SK-N-SH treated with all-trans-retinoic acid at 6 μM for 48 hours (cell line): ENCODE results near the gene ATP13A2.

Experiments used
- ATAC-seq: fragments of 200-7000 bp; cut with Tn5 transposase; 3 replicates; pipeline ENCODE4 v1.9.1; 2020; ENCODE audit warnings: mild to moderate bottlenecking, moderate library complexity
- ARNTL ChIP-seq: fragments of 450-650 bp; formaldehyde crosslinking; IDR thresholded peaks from 2 replicates; pipeline ENCODE4 v1.5.0; 2020; ENCODE audit warnings: low read depth, mild to moderate bottlenecking, moderate library complexity, borderline replicate concordance
- BACH2 ChIP-seq: fragments of 250-450 bp; sonication (Bioruptor Pico); IDR thresholded peaks from 2 replicates; pipeline ENCODE4 v1.9.0; 2021; ENCODE audit warnings: mild to moderate bottlenecking, borderline replicate concordance
- CREB5 ChIP-seq: fragments of 250-450 bp; sonication (Bioruptor Pico); IDR thresholded peaks from 2 replicates; pipeline ENCODE4 v1.5.1; 2020; ENCODE audit warnings: low read depth, mild to moderate bottlenecking, moderate library complexity
- CSDC2 ChIP-seq: fragments of 250-450 bp; sonication (Bioruptor Pico); IDR thresholded peaks from 2 replicates; pipeline ENCODE4 v1.5.0; 2020; ENCODE audit warnings: mild to moderate bottlenecking, moderate library complexity
- ESRRG ChIP-seq: fragments of 250-450 bp; sonication (Bioruptor Pico); IDR thresholded peaks from 2 replicates; pipeline ENCODE4 v1.6.1; 2021; ENCODE audit warnings: mild to moderate bottlenecking
- GLIS3 ChIP-seq: fragments of 250-450 bp; sonication (Bioruptor Pico); IDR thresholded peaks from 2 replicates; pipeline ENCODE4 v1.5.0; 2020; ENCODE audit warnings: mild to moderate bottlenecking, moderate library complexity
- ISL1 ChIP-seq: fragments of 250-450 bp; sonication (Bioruptor Pico); IDR thresholded peaks from 2 replicates; pipeline ENCODE4 v2.1.2; 2022; ENCODE audit warnings: mild to moderate bottlenecking, moderate library complexity
- OSR1 ChIP-seq: fragments of 250-450 bp; sonication (Bioruptor Pico); IDR thresholded peaks from 2 replicates; pipeline ENCODE4 v1.8.0; 2022; ENCODE audit warnings: moderate library complexity, mild to moderate bottlenecking, inconsistent platforms
- PPARA ChIP-seq: fragments of 250-450 bp; sonication (Bioruptor Pico); IDR thresholded peaks from 2 replicates; pipeline ENCODE4 v1.5.0; 2020; ENCODE audit warnings: mild to moderate bottlenecking, borderline replicate concordance
- SNAI2 ChIP-seq: fragments of 250-450 bp; sonication (Bioruptor Pico); IDR thresholded peaks from 2 replicates; pipeline ENCODE4 v1.5.0; 2020; ENCODE audit warnings: mild to moderate bottlenecking, moderate library complexity
- TCF4 ChIP-seq: fragments of 250-450 bp; sonication (Bioruptor Pico); IDR thresholded peaks from 2 replicates; pipeline ENCODE4 v1.8.0; 2021; ENCODE audit warnings: mild to moderate bottlenecking, moderate library complexity, borderline replicate concordance
- TOX ChIP-seq: fragments of 250-450 bp; sonication (Bioruptor Pico); IDR thresholded peaks from 2 replicates; pipeline ENCODE4 v1.8.0; 2021; ENCODE audit warnings: mild to moderate bottlenecking, moderate library complexity, borderline replicate concordance
- ZC3H10 ChIP-seq: fragments of 250-450 bp; sonication (Bioruptor Pico); IDR thresholded peaks from 2 replicates; pipeline ENCODE4 v1.5.1; 2021; ENCODE audit warnings: mild to moderate bottlenecking, moderate library complexity
- ZFP3 ChIP-seq: fragments of 250-450 bp; sonication (Bioruptor Pico); IDR thresholded peaks from 2 replicates; pipeline ENCODE4 v1.5.0; 2020; ENCODE audit warnings: mild to moderate bottlenecking, moderate library complexity
- ZFP30 ChIP-seq: fragments of 450-650 bp; formaldehyde crosslinking; IDR thresholded peaks from 2 replicates; pipeline ENCODE4 v1.5.0; 2022; ENCODE audit warnings: mild to moderate bottlenecking, moderate library complexity
- ZNF565 ChIP-seq: fragments of 450-650 bp; formaldehyde crosslinking; conservative IDR thresholded peaks from 2 replicates; pipeline ENCODE4 v1.5.0; 2020; ENCODE audit warnings: low read depth, mild to moderate bottlenecking, moderate library complexity
- ZNF70 ChIP-seq: fragments of 450-650 bp; formaldehyde crosslinking; IDR thresholded peaks from 2 replicates; pipeline ENCODE4 v1.5.0; 2020; ENCODE audit warnings: mild to moderate bottlenecking, moderate library complexity
- ZNF8 ChIP-seq: fragments of 450-650 bp; formaldehyde crosslinking; IDR thresholded peaks from 2 replicates; pipeline ENCODE4 v1.5.0; 2020; ENCODE audit warnings: mild to moderate bottlenecking, moderate library complexity
- TF ChIP-seq, protein P1 (sequence below): fragments of 250-450 bp; sonication (Bioruptor Pico); IDR thresholded peaks from 2 replicates; pipeline ENCODE4 v1.8.0; 2021; ENCODE audit warnings: low read depth, mild to moderate bottlenecking, moderate library complexity, borderline replicate concordance
- TF ChIP-seq, protein P2 (sequence below): fragments of 250-450 bp; sonication (Bioruptor Pico); IDR thresholded peaks from 2 replicates; pipeline ENCODE4 v1.5.1; 2021; ENCODE audit warnings: mild to moderate bottlenecking, moderate library complexity
- TF ChIP-seq, protein P3 (sequence below): fragments of 250-450 bp; sonication (Bioruptor Pico); IDR thresholded peaks from 2 replicates; pipeline ENCODE4 v1.8.0; 2020; ENCODE audit warnings: mild to moderate bottlenecking, moderate library complexity, borderline replicate concordance
- TF ChIP-seq, protein P4 (sequence below): fragments of 250-450 bp; sonication (Bioruptor Pico); IDR thresholded peaks from 2 replicates; pipeline ENCODE4 v1.5.0; 2020; ENCODE audit warnings: mild to moderate bottlenecking, moderate library complexity

The ATP13A2 gene

GRCh38 chr1:17023573-17023972 is 11.8 kb upstream of the ATP13A2 start (continued):
- TF ChIP-seq ARNTL (no peak), SNAI2 (CRISPR knock-in tag) (no peak)

DNA sequence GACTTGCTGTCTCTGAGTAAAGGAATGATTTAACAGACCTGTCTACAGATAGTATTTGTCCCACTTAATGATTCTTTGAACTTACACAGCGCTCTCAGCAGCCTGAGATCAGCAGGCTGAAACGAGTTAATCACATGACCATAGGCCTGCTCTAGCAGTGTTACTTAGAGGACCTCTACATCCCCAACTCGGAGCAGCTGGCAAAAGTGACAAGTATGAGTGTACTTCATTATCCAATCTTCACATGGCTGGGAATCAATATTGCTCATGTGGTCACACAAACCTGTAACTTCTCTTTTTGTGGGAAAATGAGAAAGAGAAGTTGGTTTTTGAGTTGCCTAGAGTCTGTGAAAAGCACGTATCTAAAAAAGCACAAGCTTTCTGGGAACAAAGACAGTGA is 11.4 kb upstream of the ATP13A2 start:
- TF ChIP-seq, protein P1, sequence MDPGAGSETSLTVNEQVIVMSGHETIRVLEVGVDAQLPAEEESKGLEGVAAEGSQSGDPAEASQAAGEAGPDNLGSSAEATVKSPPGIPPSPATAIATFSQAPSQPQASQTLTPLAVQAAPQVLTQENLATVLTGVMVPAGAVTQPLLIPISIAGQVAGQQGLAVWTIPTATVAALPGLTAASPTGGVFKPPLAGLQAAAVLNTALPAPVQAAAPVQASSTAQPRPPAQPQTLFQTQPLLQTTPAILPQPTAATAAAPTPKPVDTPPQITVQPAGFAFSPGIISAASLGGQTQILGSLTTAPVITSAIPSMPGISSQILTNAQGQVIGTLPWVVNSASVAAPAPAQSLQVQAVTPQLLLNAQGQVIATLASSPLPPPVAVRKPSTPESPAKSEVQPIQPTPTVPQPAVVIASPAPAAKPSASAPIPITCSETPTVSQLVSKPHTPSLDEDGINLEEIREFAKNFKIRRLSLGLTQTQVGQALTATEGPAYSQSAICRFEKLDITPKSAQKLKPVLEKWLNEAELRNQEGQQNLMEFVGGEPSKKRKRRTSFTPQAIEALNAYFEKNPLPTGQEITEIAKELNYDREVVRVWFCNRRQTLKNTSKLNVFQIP (CRISPR knock-in tag), result no peak
- no peak for TF ChIP-seq SNAI2 (CRISPR knock-in tag)
- TF ChIP-seq CREB5 (CRISPR knock-in tag), result no peak
- no peak for TF ChIP-seq CSDC2
- no peak for TF ChIP-seq ZC3H10 (CRISPR knock-in tag)
- TF ChIP-seq BACH2 (CRISPR knock-in tag), result no peak
- TF ChIP-seq OSR1 (CRISPR knock-in tag), result no peak
- TF ChIP-seq, protein P2, sequence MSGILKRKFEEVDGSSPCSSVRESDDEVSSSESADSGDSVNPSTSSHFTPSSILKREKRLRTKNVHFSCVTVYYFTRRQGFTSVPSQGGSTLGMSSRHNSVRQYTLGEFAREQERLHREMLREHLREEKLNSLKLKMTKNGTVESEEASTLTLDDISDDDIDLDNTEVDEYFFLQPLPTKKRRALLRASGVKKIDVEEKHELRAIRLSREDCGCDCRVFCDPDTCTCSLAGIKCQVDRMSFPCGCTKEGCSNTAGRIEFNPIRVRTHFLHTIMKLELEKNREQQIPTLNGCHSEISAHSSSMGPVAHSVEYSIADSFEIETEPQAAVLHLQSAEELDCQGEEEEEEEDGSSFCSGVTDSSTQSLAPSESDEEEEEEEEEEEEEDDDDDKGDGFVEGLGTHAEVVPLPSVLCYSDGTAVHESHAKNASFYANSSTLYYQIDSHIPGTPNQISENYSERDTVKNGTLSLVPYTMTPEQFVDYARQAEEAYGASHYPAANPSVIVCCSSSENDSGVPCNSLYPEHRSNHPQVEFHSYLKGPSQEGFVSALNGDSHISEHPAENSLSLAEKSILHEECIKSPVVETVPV (CRISPR knock-in tag), result no peak
- no peak for TF ChIP-seq TCF4 (CRISPR knock-in tag)
- TF ChIP-seq ZNF70 (CRISPR knock-in tag), result no peak
- no peak for TF ChIP-seq TOX (CRISPR knock-in tag)
- no peak for TF ChIP-seq ARNTL
- TF ChIP-seq, protein P3, sequence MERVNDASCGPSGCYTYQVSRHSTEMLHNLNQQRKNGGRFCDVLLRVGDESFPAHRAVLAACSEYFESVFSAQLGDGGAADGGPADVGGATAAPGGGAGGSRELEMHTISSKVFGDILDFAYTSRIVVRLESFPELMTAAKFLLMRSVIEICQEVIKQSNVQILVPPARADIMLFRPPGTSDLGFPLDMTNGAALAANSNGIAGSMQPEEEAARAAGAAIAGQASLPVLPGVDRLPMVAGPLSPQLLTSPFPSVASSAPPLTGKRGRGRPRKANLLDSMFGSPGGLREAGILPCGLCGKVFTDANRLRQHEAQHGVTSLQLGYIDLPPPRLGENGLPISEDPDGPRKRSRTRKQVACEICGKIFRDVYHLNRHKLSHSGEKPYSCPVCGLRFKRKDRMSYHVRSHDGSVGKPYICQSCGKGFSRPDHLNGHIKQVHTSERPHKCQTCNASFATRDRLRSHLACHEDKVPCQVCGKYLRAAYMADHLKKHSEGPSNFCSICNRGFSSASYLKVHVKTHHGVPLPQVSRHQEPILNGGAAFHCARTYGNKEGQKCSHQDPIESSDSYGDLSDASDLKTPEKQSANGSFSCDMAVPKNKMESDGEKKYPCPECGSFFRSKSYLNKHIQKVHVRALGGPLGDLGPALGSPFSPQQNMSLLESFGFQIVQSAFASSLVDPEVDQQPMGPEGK (CRISPR knock-in tag), result no peak
- no peak for TF ChIP-seq PPARA (CRISPR knock-in tag)
- TF ChIP-seq ESRRG (CRISPR knock-in tag), result no peak
- TF ChIP-seq ZFP3 (CRISPR knock-in tag), result no peak
- no peak for TF ChIP-seq ZNF8 (CRISPR knock-in tag)
- TF ChIP-seq ZNF565 (CRISPR knock-in tag), result no peak
- no peak for TF ChIP-seq ISL1
- TF ChIP-seq GLIS3 (CRISPR knock-in tag), result no peak
- no peak for ATAC-seq

GRCh38 chr1:17021896-17022295 is 10.2 kb upstream of the ATP13A2 start:
- TF ChIP-seq BACH2 (CRISPR knock-in tag) (no peak), SNAI2 (CRISPR knock-in tag) (no peak), ZFP30 (CRISPR knock-in tag) (no peak), ESRRG (CRISPR knock-in tag) (no peak), ZC3H10 (CRISPR knock-in tag) (no peak), GLIS3 (CRISPR knock-in tag) (no peak), TOX (CRISPR knock-in tag) (no peak), ZNF8 (CRISPR knock-in tag) (no peak)
- TF ChIP-seq, protein P4, sequence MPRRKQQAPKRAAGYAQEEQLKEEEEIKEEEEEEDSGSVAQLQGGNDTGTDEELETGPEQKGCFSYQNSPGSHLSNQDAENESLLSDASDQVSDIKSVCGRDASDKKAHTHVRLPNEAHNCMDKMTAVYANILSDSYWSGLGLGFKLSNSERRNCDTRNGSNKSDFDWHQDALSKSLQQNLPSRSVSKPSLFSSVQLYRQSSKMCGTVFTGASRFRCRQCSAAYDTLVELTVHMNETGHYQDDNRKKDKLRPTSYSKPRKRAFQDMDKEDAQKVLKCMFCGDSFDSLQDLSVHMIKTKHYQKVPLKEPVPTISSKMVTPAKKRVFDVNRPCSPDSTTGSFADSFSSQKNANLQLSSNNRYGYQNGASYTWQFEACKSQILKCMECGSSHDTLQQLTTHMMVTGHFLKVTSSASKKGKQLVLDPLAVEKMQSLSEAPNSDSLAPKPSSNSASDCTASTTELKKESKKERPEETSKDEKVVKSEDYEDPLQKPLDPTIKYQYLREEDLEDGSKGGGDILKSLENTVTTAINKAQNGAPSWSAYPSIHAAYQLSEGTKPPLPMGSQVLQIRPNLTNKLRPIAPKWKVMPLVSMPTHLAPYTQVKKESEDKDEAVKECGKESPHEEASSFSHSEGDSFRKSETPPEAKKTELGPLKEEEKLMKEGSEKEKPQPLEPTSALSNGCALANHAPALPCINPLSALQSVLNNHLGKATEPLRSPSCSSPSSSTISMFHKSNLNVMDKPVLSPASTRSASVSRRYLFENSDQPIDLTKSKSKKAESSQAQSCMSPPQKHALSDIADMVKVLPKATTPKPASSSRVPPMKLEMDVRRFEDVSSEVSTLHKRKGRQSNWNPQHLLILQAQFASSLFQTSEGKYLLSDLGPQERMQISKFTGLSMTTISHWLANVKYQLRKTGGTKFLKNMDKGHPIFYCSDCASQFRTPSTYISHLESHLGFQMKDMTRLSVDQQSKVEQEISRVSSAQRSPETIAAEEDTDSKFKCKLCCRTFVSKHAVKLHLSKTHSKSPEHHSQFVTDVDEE (CRISPR knock-in tag), result no peak
- TF ChIP-seq, protein P3 (CRISPR knock-in tag), result no peak
- TF ChIP-seq, all 23 proteins: peak for 0
- ATAC-seq, result no peak
